Measurements from ENCODE around the gene ATOH8.
A peak's percentile ranks its signal among the peaks of the same experiment; 100 is the strongest.

Gene ATOH8

GRCh38 chr2:85741833-85742455 is 11.8 kb upstream of the ATOH8 start:
- DNase-seq (ENCODE audit: extremely low read depth, low read depth): peak; percentile 59
- TF ChIP-seq, protein P1, sequence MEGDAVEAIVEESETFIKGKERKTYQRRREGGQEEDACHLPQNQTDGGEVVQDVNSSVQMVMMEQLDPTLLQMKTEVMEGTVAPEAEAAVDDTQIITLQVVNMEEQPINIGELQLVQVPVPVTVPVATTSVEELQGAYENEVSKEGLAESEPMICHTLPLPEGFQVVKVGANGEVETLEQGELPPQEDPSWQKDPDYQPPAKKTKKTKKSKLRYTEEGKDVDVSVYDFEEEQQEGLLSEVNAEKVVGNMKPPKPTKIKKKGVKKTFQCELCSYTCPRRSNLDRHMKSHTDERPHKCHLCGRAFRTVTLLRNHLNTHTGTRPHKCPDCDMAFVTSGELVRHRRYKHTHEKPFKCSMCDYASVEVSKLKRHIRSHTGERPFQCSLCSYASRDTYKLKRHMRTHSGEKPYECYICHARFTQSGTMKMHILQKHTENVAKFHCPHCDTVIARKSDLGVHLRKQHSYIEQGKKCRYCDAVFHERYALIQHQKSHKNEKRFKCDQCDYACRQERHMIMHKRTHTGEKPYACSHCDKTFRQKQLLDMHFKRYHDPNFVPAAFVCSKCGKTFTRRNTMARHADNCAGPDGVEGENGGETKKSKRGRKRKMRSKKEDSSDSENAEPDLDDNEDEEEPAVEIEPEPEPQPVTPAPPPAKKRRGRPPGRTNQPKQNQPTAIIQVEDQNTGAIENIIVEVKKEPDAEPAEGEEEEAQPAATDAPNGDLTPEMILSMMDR (IDR thresholded peaks at IDR 0.05; ENCODE audit: low read depth, low read length, missing control alignments): no peak
- peak overlapping the region; percentile 2; the same call in 1 of the 2 replicates for H3K4me3 ChIP-seq (replicated peaks; ENCODE audit: low read depth, low read length)

- TF ChIP-seq, protein P1 (IDR thresholded peaks at IDR 0.05; ENCODE audit: low read depth, low read length, missing control alignments): no peak
- H3K4me3 ChIP-seq (replicated peaks; ENCODE audit: low read depth, low read length): no peak overlapping the region
- no peak for DNase-seq (ENCODE audit: extremely low read depth, low read depth)
Measured at GRCh38 chr2:85743304-85743978, 10.3 kb upstream of the ATOH8 start.

DNA sequence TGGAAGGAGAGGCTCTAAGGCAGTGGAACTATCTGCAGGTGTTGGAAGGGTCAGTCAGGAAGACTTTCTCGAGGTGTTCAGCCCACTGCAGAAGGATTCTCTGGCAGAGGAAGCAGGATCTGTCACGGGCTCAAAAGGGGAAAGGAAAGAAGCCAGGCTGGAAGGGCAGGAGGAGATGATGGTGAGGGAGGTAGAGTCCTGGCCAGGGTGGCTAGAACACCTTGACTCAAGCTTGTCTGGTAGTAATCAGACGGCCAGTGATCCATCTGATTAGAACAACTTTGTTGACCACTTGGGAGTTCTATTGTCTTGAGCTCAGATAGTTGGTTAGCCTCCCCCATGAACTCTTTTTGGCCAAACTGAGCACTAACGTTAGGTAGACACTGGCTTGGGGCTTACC is 9.7 kb upstream of the ATOH8 start:
- no peak overlapping the region for H3K4me3 ChIP-seq (replicated peaks; ENCODE audit: low read depth, low read length)
- TF ChIP-seq, protein P1 (IDR thresholded peaks at IDR 0.05; ENCODE audit: low read depth, low read length, missing control alignments): no peak

GRCh38 chr2:85744741-85745601 is 8.8 kb upstream of the ATOH8 start:
- H3K4me3 ChIP-seq (replicated peaks; ENCODE audit: low read depth, low read length): no peak overlapping the region
- no peak for DNase-seq (ENCODE audit: extremely low read depth, low read depth)
- TF ChIP-seq, protein P1 (IDR thresholded peaks at IDR 0.05; ENCODE audit: low read depth, low read length, missing control alignments): no peak

More for the DNA sequence above, 9.7 kb upstream of the ATOH8 start:
- DNase-seq (ENCODE audit: extremely low read depth, low read depth): no peak

- H3K4me3 ChIP-seq (replicated peaks; ENCODE audit: low read depth, low read length): no peak overlapping the region
- no peak for DNase-seq (ENCODE audit: extremely low read depth, low read depth)
Measured at GRCh38 chr2:85745619-85746018, 8.2 kb upstream of the ATOH8 start.

DNA sequence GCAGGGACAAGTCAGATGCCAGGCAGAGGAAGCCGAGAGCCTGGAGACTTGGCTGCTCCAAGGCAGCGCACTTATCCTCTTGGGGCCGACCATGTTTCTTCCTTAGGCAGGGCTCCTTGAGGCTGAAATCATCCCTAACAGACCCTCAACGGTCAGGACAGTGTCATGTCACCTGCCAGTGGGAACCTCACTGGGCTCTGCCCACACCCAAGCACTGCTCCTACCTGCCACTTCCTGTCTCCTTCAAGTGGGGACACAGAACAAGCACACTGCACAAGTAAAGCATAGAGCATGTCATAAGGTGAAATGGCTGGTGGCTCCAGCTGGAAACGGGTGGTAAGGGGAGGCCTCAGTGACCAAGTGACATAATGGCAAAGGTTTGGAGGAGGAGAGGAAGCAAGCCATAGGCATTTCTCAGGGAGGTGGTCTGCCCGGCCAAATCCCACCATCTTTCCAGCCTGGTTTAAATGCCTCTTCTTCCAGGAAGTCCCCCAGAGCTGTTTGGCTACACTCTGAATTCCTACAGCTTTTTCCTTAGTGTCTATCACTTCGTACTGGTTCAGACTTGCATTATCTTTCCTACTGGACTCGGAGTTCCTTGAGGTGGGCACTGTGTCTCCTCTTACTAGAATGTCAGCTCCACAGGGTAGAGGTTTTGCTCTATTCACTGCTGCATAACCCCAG is 7.3 kb upstream of the ATOH8 start:
- H3K4me3 ChIP-seq (replicated peaks; ENCODE audit: low read depth, low read length): no peak overlapping the region
- no peak for DNase-seq (ENCODE audit: extremely low read depth, low read depth)
- TF ChIP-seq, protein P1 (IDR thresholded peaks at IDR 0.05; ENCODE audit: low read depth, low read length, missing control alignments): no peak

More at GRCh38 chr2:85745619-85746018, 8.2 kb upstream of the ATOH8 start:
- TF ChIP-seq, protein P1 (IDR thresholded peaks at IDR 0.05; ENCODE audit: low read depth, low read length, missing control alignments): no peak

All from HFF-Myc (cell line).